Loucy (cell line): Measurements from ENCODE around the gene SERINC3.

Experiments used
- H2AFZ ChIP-seq: fragments of 200-600 bp; sonication (generic); 2 replicates; pipeline ENCODE4 v1.6.0; 2016; ENCODE audit warnings: antibody characterized with exemption, mild to moderate bottlenecking, low read length, moderate library complexity
- H3F3A ChIP-seq: fragments of 200-600 bp; 2 replicates; pipeline ENCODE4 v1.6.0; 2016; ENCODE audit warnings: antibody characterized with exemption, low read depth, mild to moderate bottlenecking
- H3K27me3 ChIP-seq: fragments of 200-600 bp; sonication (generic); 2 replicates; pipeline ENCODE4 v1.6.1; 2014; ENCODE audit warnings: low read length, mild to moderate bottlenecking; ENCODE audit not compliant: insufficient read depth, poor library complexity, severe bottlenecking
- H3K36me3 ChIP-seq: fragments of 200-600 bp; sonication (generic); 2 replicates; pipeline ENCODE4 v1.6.1; 2016; ENCODE audit warnings: low read length; ENCODE audit not compliant: insufficient read depth
- H3K4me1 ChIP-seq: fragments of 200-600 bp; sonication (generic); 2 replicates; pipeline ENCODE4 v1.5.1; 2014; ENCODE audit warnings: low read length, mild to moderate bottlenecking; ENCODE audit not compliant: insufficient read depth, poor library complexity, severe bottlenecking
- H3K4me2 ChIP-seq: fragments of 200-600 bp; sonication (generic); 2 replicates; pipeline ENCODE4 v1.6.0; 2014; ENCODE audit warnings: antibody characterized with exemption, low read length, low read depth, mild to moderate bottlenecking; ENCODE audit not compliant: poor library complexity, severe bottlenecking
- H3K4me3 ChIP-seq: fragments of 200-600 bp; sonication (generic); 2 replicates; pipeline ENCODE4 v1.5.1; 2014; ENCODE audit warnings: low read length, mild to moderate bottlenecking, mixed read lengths; ENCODE audit not compliant: poor library complexity, severe bottlenecking
- H3K79me2 ChIP-seq: fragments of 200-600 bp; sonication (generic); 2 replicates; pipeline ENCODE4 v1.6.1; 2014; ENCODE audit warnings: low read length; ENCODE audit not compliant: insufficient read depth
- H3K9ac ChIP-seq: fragments of 200-600 bp; sonication (generic); 2 replicates; pipeline ENCODE4 v1.6.0; 2014; ENCODE audit warnings: mild to moderate bottlenecking, low read depth, low read length, moderate library complexity; ENCODE audit not compliant: poor library complexity, severe bottlenecking
- H3K9me2 ChIP-seq: fragments of 200-600 bp; sonication (generic); replicated peaks from 2 replicates; pipeline ENCODE4 v1.6.1; 2016; ENCODE audit warnings: low read depth, low read length, mixed read lengths
- H3K9me3 ChIP-seq: fragments of 200-600 bp; sonication (generic); 2 replicates; pipeline ENCODE4 v1.6.1; 2014; ENCODE audit warnings: mild to moderate bottlenecking, antibody characterized with exemption, low read length, low read depth; ENCODE audit not compliant: insufficient read depth
- H4K20me1 ChIP-seq: fragments of 200-600 bp; sonication (generic); 2 replicates; pipeline ENCODE4 v1.6.0; 2014; ENCODE audit warnings: antibody characterized with exemption, low read length, mild to moderate bottlenecking; ENCODE audit not compliant: insufficient read depth, poor library complexity, severe bottlenecking
- CTCF ChIP-seq: fragments of 200-600 bp; sonication (generic); conservative IDR thresholded peaks from 2 replicates; pipeline ENCODE4 v1.5.1; 2014; ENCODE audit warnings: mild to moderate bottlenecking, antibody characterized with exemption, low read length
- EZH2phosphoT487 ChIP-seq: fragments of 200-600 bp; IDR thresholded peaks from 2 replicates; pipeline ENCODE4 v1.6.1; 2018; ENCODE audit warnings: antibody characterized with exemption, mild to moderate bottlenecking, moderate library complexity, borderline replicate concordance

SERINC3 gene

GRCh38 chr20:44457016-44457415 is 64.9 kb downstream of the SERINC3 start:
- Histone ChIP-seq H2AFZ (no peak overlapping the region), H3F3A (no peaks in the 10 kb centered on the region), H3K4me3 (no peak overlapping the region), H3K9me2 (no peaks in the 10 kb centered on the region), H3K9me3 (no peaks in the 10 kb centered on the region), H3K36me3 (no peaks in the 10 kb centered on the region), H3K9ac (no peak overlapping the region), H3K4me1 (no peaks in the 10 kb centered on the region), H3K4me2 (no peak overlapping the region), H3K79me2 (no peaks in the 10 kb centered on the region), H4K20me1 (no peaks in the 10 kb centered on the region), H3K27me3 (no peaks in the 10 kb centered on the region)
- TF ChIP-seq CTCF (no peak), EZH2phosphoT487 (no peak)

GRCh38 chr20:44456611-44457010 is 65.3 kb downstream of the SERINC3 start:
- Histone ChIP-seq H3K4me1 (no peaks in the 10 kb centered on the region), H3F3A (no peaks in the 10 kb centered on the region), H3K9me2 (no peaks in the 10 kb centered on the region), H3K36me3 (no peaks in the 10 kb centered on the region), H3K79me2 (no peaks in the 10 kb centered on the region), H3K27me3 (no peaks in the 10 kb centered on the region), H3K9ac (no peak overlapping the region), H4K20me1 (no peaks in the 10 kb centered on the region), H3K9me3 (no peaks in the 10 kb centered on the region), H3K4me3 (no peak overlapping the region), H2AFZ (no peak overlapping the region), H3K4me2 (no peak overlapping the region)
- no peak for TF ChIP-seq EZH2phosphoT487
- TF ChIP-seq CTCF: no peak

GRCh38 chr20:44455126-44455525 is 66.7 kb downstream of the SERINC3 start:
- Histone ChIP-seq H2AFZ (no peak overlapping the region), H3K36me3 (no peaks in the 10 kb centered on the region), H3F3A (no peaks in the 10 kb centered on the region), H3K9me3 (no peaks in the 10 kb centered on the region), H3K27me3 (no peaks in the 10 kb centered on the region), H3K4me3 (no peak overlapping the region), H3K9ac (no peak overlapping the region), H4K20me1 (no peaks in the 10 kb centered on the region), H3K79me2 (no peaks in the 10 kb centered on the region), H3K9me2 (no peaks in the 10 kb centered on the region), H3K4me2 (no peak overlapping the region), H3K4me1 (no peaks in the 10 kb centered on the region)
- TF ChIP-seq CTCF (no peak), EZH2phosphoT487 (no peak)
